ENCODE data around the gene IL36A.

DNA sequence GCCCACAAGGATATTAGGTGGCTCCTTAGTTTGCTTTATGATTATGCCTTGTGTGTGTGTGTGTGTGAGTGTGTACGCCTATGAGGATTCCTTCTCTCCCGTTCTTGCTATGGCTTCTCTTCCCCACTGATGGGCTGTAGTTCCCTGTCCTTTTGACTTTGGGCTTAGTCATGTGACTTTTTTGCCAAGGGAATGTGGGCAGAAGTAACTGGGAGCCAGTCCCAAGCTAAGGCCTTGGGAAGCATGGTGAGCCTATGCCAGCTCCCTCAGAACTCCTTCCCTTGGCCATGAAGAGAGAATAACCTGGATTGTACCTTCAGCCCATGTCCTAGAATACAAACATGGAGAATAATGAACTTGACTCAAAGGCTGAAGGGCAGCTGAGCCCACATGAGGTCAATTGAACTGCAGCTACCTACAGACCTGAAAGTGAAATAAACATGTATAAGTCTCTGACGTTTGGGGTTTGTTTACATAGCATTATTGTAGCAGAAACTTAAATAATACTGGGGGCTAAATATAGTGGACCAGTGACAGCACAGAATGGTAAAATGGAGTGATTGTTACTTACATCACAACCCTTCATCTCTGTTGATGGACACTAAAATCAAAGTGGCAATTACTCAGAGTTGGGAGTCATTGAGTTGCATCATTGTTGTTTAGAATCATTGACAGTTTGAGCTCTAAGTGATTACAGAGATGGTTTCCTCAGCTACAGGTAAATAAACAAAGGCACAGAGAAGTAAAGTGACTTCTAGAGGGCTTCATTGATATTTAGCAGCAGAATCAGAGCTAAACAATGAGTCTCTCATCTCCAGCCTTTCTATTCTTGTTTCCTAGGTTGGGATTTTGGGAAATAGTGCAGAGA lies 42.7 kb upstream of the IL36A start:
- TF ChIP-seq, protein P1, sequence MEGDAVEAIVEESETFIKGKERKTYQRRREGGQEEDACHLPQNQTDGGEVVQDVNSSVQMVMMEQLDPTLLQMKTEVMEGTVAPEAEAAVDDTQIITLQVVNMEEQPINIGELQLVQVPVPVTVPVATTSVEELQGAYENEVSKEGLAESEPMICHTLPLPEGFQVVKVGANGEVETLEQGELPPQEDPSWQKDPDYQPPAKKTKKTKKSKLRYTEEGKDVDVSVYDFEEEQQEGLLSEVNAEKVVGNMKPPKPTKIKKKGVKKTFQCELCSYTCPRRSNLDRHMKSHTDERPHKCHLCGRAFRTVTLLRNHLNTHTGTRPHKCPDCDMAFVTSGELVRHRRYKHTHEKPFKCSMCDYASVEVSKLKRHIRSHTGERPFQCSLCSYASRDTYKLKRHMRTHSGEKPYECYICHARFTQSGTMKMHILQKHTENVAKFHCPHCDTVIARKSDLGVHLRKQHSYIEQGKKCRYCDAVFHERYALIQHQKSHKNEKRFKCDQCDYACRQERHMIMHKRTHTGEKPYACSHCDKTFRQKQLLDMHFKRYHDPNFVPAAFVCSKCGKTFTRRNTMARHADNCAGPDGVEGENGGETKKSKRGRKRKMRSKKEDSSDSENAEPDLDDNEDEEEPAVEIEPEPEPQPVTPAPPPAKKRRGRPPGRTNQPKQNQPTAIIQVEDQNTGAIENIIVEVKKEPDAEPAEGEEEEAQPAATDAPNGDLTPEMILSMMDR (IDR thresholded peaks at IDR 0.05; ENCODE audit: borderline replicate concordance, extremely low read depth, low read length, poor library complexity, severe bottlenecking) = no peak
- TF ChIP-seq EZH2 (IDR thresholded peaks at IDR 0.05; ENCODE audit: borderline replicate concordance, low read depth, low read length, severe bottlenecking) = no peak

All from DND-41 (cell line).